Measurements from ENCODE around the gene ADISSP.

Gene ADISSP

DNA sequence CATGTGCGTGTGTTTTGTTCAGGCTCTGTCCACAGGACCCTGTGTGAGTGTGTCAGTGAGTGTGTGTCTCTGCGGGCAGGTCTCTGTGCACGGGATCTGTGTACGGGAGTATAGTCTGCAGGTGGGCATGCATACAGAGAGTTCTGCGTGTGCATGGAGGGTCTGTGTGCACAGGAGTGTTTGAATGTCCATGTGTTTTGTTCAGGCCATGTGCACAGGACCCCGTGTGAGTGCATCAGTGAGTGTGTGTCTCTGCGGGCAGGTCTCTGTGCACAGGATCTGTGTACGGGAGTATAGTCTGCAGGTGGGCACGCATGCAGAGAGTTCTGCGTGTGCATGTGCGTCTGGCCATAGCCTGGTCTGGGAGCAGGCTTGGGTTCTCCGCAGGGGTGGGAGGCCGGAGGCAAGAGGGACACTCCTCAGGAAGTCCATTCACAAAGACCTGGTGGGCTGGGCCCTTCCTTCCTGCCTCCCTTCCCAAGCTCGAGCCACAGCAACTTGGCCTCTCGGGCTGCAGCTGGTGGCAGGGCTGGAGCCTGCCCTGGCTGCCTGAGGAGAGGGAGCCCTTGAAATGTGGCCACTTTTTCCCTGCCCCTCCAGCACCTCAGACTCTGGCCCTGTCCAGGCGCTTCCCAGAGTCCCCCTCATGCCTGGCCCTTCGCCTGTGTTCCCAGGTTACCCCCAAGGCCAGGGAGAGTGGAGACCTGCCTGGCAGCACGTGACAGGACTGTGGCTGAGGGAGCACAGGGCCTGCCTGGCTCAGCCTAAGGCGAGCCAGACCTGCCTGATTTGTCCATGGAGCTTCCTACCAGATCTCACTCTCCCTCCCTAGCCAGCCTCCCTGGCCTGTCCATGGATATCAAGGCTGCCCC, 28.3 kb downstream of the ADISSP start:
- H3K27me3 ChIP-seq (ENCODE audit: control insufficient read depth, insufficient read depth, low read length) = peaks cover 7% of the 10 kb centered on the region
- H3K4me3 ChIP-seq (ENCODE audit: low read depth, low read length) = no peak overlapping the region
- H3K9ac ChIP-seq (ENCODE audit: low read depth, low read length) = no peak overlapping the region
- H3K36me3 ChIP-seq (ENCODE audit: control insufficient read depth, insufficient read depth, low read length) = no peaks in the 10 kb centered on the region
- H3K9me3 ChIP-seq (ENCODE audit: control insufficient read depth, insufficient read depth, low read length) = no peaks in the 10 kb centered on the region
- H3K4me1 ChIP-seq (ENCODE audit: control insufficient read depth, insufficient read depth, low read length) = no peaks in the 10 kb centered on the region

DNA sequence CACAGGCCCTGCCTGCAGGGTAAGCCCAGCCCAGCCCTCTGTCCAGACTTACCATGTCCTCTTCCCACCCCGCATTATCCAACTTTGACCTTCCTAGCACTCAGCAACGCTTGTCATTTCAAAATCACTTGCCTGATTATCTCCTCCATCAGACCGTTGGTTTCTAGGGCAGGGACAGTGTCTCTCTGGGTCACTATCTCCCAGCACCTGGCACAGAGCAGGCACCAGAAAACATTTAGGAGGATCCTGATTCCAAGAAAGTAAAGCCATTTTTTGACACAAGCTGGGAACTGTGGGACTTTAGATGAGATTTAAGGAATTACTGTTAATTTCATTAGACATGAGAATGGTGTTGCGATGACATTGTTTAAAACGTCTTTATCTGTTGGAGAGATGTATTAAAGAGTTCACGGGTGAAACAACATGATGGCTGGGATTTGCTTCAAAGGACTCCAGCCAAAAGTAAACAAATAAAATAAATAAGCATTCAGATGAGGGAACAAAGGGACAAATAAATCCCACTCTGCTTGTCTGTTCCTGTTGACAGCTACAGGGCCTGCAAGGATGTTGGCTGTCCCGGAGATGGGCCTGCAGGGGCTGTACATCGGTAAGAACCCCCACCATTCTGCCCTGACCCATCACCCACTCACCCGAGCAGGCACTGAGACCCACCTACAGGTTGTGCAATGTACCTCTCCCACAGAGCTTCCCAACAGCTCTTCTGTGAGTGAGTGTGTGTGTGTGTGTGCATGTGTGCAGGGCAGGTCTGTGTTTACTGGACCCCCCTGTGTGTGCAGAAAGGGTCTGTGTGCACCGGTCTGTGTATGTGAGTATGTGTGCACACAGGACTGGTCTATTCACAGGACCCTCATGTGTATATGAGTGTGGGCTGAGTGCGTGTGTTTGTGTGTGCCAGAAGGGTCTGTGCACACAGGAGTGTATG, 29.2 kb downstream of the ADISSP start:
- peaks cover 2% of the 10 kb centered on the region for H3K4me1 ChIP-seq (ENCODE audit: control insufficient read depth, insufficient read depth, low read length)
- no peak overlapping the region for H3K4me3 ChIP-seq (ENCODE audit: low read depth, low read length)
- H3K9ac ChIP-seq (ENCODE audit: low read depth, low read length) = no peak overlapping the region
- no peaks in the 10 kb centered on the region for H3K36me3 ChIP-seq (ENCODE audit: control insufficient read depth, insufficient read depth, low read length)
- H3K27me3 ChIP-seq (ENCODE audit: control insufficient read depth, insufficient read depth, low read length) = peaks cover 7% of the 10 kb centered on the region
- H3K9me3 ChIP-seq (ENCODE audit: control insufficient read depth, insufficient read depth, low read length) = no peaks in the 10 kb centered on the region

DNA sequence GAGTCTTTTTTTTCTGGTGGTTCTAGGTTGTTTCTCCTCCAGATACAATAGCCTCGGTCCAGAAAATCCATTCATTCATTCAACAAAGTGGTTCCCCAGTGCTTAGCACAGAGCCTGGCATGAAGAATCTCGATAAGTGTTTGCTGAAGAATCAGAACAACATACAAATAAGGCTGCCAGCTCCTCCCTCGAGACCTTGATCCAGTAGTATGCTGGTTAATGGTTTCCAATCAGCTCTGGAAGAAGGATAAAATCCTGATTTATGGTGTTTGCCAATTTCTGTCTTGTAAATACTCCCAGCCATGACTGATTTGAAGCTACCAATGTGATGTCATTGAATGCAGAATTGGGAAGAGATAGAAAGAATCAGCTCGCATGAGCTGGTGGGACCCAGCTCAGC, 31.8 kb downstream of the ADISSP start:
- no peaks in the 10 kb centered on the region for H3K9me3 ChIP-seq (ENCODE audit: control insufficient read depth, insufficient read depth, low read length)
- no peak overlapping the region for H3K9ac ChIP-seq (ENCODE audit: low read depth, low read length)
- peaks cover 26% of the 10 kb centered on the region for H3K27me3 ChIP-seq (ENCODE audit: control insufficient read depth, insufficient read depth, low read length)
- peaks cover 2% of the 10 kb centered on the region for H3K4me1 ChIP-seq (ENCODE audit: control insufficient read depth, insufficient read depth, low read length)
- H3K36me3 ChIP-seq (ENCODE audit: control insufficient read depth, insufficient read depth, low read length) = no peaks in the 10 kb centered on the region
- H3K4me3 ChIP-seq (ENCODE audit: low read depth, low read length) = no peak overlapping the region

GRCh38 chr20:3734111-3734843, 33.3 kb downstream of the ADISSP start:
- peaks cover 28% of the 10 kb centered on the region for H3K27me3 ChIP-seq (ENCODE audit: control insufficient read depth, insufficient read depth, low read length)
- no peaks in the 10 kb centered on the region for H3K36me3 ChIP-seq (ENCODE audit: control insufficient read depth, insufficient read depth, low read length)
- no peak overlapping the region for H3K4me3 ChIP-seq (ENCODE audit: low read depth, low read length)
- no peaks in the 10 kb centered on the region for H3K9me3 ChIP-seq (ENCODE audit: control insufficient read depth, insufficient read depth, low read length)
- no peak overlapping the region for H3K9ac ChIP-seq (ENCODE audit: low read depth, low read length)
- H3K4me1 ChIP-seq (ENCODE audit: control insufficient read depth, insufficient read depth, low read length) = peaks cover 2% of the 10 kb centered on the region

- peaks cover 31% of the 10 kb centered on the region for H3K27me3 ChIP-seq (ENCODE audit: control insufficient read depth, insufficient read depth, low read length)
- peak overlapping the region; percentile 30 for H3K4me3 ChIP-seq (ENCODE audit: low read depth, low read length)
- H3K9ac ChIP-seq (ENCODE audit: low read depth, low read length) = peak overlapping the region; percentile 47
- no peaks in the 10 kb centered on the region for H3K36me3 ChIP-seq (ENCODE audit: control insufficient read depth, insufficient read depth, low read length)
- H3K9me3 ChIP-seq (ENCODE audit: control insufficient read depth, insufficient read depth, low read length) = no peaks in the 10 kb centered on the region
- H3K4me1 ChIP-seq (ENCODE audit: control insufficient read depth, insufficient read depth, low read length) = peaks cover 2% of the 10 kb centered on the region
These were observed 34.2 kb downstream of the ADISSP start for GRCh38 chr20:3733119-3733995.

DNA sequence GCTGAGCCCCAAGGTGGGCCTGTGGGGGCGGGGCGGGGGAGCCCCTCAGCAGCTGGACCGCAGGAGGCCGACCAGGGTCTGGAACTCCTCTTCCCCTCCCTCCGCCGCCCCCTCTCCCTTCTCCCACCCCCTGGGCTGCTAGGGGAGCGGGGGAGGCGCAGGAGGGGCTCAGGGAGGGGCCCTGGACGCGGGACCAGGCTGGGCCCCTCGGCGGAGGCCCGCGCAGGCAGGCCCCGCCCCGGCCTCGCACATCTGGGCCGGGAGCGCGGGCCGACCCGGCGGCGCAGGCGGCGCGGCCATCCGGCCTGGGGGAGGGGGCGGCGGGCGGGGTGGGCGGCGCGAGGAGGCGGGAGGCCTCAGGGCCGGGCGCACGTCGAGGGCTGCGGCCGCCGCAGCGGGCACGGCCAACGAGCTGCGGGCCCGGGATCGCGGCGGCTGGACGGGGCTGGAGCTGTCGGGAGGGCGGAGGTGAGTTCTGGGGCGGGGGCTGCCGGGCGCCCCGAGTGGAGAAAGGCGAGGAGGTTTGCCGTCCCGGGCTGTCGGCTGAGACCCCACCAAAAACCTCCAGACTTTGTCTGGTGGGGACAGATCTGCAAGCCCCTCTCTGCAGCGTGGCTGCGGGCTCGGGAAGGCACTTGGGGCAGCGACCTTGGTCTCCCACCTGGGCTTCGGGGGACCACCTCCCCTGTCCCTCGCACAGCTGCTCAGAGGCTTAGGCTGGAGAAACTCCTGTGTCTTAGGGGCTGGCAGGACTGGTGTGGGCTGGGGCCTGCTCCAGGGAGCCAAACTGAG, 35.0 kb downstream of the ADISSP start, which contains the start of gene HSPA12B:
TSS of gene HSPA12B (plus strand) at position 359 of the 792 bp plus-strand sequence. CDS start 5,990 bp downstream, outside the sequence.
- peak within 1 kb of the TSS; percentile 54 for H3K9ac ChIP-seq (ENCODE audit: low read depth, low read length)
- H3K36me3 ChIP-seq (ENCODE audit: control insufficient read depth, insufficient read depth, low read length) = no peaks in the 10 kb centered on the region
- H3K9me3 ChIP-seq (ENCODE audit: control insufficient read depth, insufficient read depth, low read length) = no peaks in the 10 kb centered on the region
- peaks cover 39% of the 10 kb centered on the region for H3K27me3 ChIP-seq (ENCODE audit: control insufficient read depth, insufficient read depth, low read length)
- H3K4me1 ChIP-seq (ENCODE audit: control insufficient read depth, insufficient read depth, low read length) = peaks cover 2% of the 10 kb centered on the region
- peak within 1 kb of the TSS; percentile 30 for H3K4me3 ChIP-seq (ENCODE audit: low read depth, low read length)

DNA sequence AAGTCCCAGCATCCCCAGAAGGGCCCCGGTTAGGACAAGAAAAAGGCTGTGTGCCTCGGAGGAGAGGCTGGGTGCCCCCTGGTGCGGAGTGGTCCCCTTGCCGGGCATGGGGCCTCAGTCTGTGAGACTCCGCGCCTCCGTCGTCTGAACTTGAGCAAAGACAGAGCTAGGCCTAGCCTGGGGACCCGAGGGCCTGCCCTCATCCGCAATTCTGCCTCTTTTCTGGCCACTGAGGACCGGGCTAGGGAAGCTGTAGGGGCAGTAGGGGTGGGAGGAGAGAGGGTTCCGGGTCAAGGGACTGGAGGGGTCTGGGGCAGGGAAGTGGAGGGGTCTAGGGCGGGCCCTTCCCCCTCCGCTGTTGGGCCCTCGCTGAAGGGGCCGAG, 35.6 kb downstream of the ADISSP start:
- H3K4me1 ChIP-seq (ENCODE audit: control insufficient read depth, insufficient read depth, low read length) = peaks cover 2% of the 10 kb centered on the region
- peaks cover 45% of the 10 kb centered on the region for H3K27me3 ChIP-seq (ENCODE audit: control insufficient read depth, insufficient read depth, low read length)
- no peak overlapping the region for H3K4me3 ChIP-seq (ENCODE audit: low read depth, low read length)
- no peaks in the 10 kb centered on the region for H3K36me3 ChIP-seq (ENCODE audit: control insufficient read depth, insufficient read depth, low read length)
- H3K9ac ChIP-seq (ENCODE audit: low read depth, low read length) = peak overlapping the region; percentile 54
- H3K9me3 ChIP-seq (ENCODE audit: control insufficient read depth, insufficient read depth, low read length) = no peaks in the 10 kb centered on the region

DNA sequence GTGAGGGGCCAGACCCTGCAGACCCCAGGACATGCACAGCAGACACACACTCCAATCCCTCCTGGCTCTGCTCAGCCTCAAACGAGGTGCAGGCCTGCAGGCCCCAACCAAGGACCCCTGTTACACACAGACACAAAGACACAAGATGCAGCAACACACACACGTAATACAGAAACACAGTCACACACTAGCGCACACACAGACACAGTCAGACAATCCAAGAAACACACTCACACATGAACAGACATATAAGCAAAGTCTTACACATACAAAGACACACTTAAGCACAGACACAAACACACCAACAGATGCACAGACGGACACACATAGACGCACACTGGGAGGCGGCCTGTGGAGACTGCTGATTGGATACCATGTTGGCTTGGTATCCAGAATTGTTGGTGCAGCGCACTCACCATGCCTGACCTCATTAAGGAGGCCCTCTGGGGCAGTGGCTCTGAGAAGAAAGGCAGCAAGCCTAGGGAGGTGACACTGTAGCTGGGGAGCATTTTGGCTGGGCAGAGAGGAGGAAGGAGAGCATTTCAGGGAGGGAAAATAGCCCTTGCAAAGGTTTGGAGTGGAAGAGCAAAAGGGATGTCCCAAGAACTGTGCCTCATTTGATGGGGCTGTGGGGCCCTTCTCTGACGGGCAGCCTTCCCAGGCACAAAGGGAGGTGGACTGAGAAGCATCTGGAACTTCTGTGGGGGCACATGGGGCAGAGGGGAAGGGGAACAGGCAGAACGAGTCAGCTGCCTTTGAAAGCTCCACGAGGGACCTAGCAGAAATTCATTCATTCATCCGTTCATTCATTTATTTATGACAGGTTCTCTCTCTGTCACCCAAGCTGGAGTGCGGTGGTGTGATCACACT, 36.5 kb downstream of the ADISSP start:
- Histone ChIP-seq H3K9me3 (ENCODE audit: control insufficient read depth, insufficient read depth, low read length) (no peaks in the 10 kb centered on the region), H3K27me3 (ENCODE audit: control insufficient read depth, insufficient read depth, low read length) (peaks cover 46% of the 10 kb centered on the region), H3K4me1 (ENCODE audit: control insufficient read depth, insufficient read depth, low read length) (peaks cover 2% of the 10 kb centered on the region), H3K36me3 (ENCODE audit: control insufficient read depth, insufficient read depth, low read length) (no peaks in the 10 kb centered on the region), H3K4me3 (ENCODE audit: low read depth, low read length) (no peak overlapping the region), H3K9ac (ENCODE audit: low read depth, low read length) (no peak overlapping the region)

- Histone ChIP-seq H3K4me1 (ENCODE audit: control insufficient read depth, insufficient read depth, low read length) (peaks cover 2% of the 10 kb centered on the region), H3K36me3 (ENCODE audit: control insufficient read depth, insufficient read depth, low read length) (no peaks in the 10 kb centered on the region), H3K9ac (ENCODE audit: low read depth, low read length) (no peak overlapping the region), H3K4me3 (ENCODE audit: low read depth, low read length) (no peak overlapping the region), H3K27me3 (ENCODE audit: control insufficient read depth, insufficient read depth, low read length) (peaks cover 45% of the 10 kb centered on the region), H3K9me3 (ENCODE audit: control insufficient read depth, insufficient read depth, low read length) (no peaks in the 10 kb centered on the region)
These were observed 37.6 kb downstream of the ADISSP start for GRCh38 chr20:3729811-3730540.

Data from iPS-15b (cell line).